Stimulated activated CD4-positive, alpha-beta T cell treated with anti-CD3 and anti-CD28 coated beads, Interleukin-2, amount 100 ng/mL, for 48 hours (primary cell): Measurements from ENCODE around the gene CC2D2A.

Experiments
- DNase-seq, 2 donors: peaks; one replicate each; pipeline ENCODE4 v3.0.0-alpha.2; 2020

CC2D2A gene

DNA sequence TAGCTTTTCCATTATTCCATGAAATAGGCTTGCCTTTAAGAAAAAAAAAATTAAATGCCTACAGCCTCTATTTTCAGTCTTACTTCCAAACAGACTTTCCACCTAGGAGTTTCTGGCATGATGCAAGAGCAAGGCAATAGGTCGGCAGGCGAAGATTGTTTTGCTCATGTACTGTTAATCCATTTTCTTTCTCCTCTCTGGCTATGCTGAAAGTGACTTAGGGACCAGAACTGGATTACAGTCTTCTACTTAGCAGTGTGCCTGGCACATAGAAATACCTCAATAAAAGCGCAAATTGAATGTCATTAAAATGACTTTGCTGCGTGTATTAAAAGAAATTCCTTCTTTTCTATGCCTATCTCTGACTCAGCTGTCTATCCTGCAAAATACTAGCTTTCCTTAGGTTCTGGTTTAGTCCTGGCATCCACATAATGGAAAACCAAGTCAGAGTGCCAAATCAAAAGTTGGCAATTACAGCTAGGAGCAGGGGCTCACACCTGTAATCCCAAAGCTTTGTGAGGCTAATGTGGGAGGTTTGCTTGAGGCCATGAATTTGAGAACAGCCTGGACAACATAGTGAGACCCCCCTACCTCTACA is 51.9 kb downstream of the CC2D2A start:
- DNase-seq: no peak

DNA sequence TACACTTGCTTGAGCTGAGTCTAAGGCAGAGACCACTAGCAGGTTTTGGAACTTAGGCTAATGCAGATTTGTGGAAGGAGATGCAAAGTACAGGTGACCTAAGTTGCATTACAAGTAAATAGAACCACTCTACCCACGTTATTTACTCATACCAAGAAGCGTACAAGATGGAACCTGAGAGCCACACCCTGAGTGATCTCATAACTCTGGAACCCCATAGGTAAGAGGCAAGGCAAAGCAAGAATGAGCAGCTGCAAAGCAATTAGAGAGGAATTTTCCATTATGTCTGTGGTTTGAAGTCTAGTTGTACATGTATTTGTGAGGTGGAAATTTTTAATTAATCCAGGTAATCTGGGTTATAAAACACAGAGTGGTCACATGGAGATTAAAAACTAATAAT is 55.4 kb downstream of the CC2D2A start:
- DNase-seq: no peak

DNA sequence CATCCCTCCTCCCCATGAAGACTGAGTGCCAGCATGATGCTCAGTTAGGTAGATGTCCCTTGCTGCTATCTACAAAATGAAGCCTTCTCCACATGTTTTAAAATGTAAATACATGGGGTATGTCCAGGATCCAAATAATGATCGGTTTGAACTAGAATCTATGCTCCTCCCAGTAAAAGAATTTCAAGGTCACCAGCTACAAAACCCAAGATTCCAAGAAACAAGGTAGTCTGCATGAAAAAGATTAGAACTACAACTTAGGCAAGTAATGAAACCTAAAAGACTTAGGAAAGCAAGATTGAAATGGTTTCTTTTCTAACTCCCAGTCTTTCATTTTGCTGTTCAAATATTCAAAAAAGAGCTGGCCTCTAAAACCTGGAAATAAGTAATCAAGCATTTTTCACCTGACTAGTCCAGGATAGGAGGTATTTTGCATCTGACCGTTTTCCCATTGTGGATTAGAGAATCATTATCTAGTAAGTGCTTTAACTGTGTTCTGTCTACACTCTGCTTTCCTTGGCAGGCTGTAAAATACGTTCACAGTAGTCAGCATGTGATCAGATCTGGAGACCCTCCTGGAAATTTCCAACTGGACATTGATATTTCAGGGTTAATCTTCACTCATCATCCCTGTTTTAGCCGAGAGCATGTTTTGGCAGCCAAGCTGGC is 57.4 kb downstream of the CC2D2A start:
- no peak for DNase-seq

DNA sequence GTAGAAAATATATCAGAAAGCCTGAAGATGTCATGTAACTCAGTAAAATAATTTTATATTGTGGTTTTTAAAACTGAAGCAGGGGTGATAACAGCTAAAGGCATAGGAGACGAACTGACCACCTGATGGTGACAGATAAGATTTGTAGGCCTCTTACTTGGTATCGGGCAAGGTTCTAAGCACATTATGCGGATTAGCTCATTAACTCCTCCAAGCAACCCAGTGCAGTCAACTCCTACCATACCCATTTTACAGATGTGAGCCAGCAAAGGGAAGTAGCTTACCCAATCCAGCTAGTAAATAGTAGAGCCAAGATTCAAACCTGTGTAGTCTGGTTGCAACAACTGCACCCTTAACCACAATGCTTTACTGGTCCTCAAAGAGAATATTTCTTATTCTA is 62.1 kb downstream of the CC2D2A start:
- DNase-seq: no peak

DNA sequence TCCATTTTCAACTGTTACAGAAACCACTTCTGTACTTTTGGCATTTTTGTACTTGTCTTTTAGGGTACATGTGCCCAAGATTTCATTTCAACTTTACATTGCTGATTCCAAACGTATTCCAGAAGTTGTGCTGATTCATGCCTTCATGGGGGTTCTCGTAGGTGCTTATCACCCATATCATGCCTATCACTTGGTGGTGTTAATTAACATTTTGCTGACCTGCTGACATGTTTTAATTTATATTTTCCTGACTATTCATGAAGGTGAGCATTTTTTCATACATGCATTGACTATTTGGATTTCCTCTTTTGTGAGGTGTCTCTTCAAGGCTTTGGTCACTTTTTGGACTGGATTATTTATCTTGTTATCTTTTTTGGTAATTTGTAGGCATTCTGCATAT is 64.1 kb downstream of the CC2D2A start:
- DNase-seq: no peak

DNA sequence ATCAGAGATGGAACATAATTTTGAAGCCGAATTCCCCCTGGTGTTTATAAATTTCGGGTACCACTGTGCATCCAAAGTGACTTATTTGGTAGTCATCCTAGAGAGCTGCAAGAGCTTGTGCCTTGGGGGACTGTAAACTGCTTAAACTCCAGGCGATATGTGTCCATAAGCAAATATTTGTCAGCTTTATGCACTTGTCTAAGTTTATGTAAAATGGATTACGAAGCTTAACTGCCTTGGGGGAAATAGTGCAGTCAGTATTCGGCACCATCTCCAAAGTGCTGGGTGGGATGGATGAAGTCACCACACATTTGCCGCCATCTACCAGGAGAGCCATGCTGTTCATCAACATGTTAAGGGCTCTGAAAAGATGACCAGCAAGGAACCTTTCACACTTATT is 65.9 kb downstream of the CC2D2A start:
- DNase-seq: no peak

DNA sequence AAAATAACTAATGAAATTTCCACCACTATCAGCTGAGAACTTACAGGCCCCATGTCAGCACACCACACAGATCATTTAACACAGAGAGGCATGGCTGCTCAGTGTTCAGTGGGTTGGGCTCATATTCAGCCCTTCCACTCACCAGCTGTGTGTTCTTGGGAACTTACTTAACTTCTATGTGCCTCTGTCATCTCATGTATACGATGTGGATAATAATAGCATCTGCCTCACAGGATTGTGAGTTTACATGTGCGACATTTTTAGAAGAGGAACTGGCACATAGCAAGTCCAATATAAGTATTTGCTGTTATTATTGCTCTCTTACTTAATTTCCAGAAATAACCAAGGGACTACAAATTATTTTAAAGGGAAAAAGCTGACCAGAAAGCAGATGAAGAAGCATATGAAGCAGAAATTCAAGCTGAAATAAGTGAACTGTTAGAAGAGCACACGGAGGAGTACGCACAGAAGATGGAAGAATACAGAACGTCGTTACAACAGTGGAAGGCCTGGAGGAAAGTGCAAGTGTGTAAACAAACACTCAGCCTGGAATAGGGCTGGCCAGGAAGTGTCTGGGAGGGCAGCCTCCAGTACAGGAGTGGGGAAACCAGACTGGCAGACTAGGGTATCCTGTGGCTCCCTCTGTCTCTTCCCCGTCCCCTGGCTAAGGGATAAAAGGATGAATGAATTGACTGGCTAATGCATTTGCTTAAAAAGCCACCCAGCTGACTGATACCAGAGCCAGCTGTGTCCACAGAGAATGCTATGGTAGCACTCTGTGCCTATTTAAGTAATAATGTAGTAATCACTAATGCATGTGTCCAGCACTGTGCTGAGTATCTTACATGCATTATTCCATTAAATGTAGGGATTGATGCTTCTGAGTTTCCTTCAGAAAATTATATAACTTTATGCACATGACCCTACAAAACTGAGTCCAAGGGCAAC is 67.1 kb downstream of the CC2D2A start:
- no peak for DNase-seq

DNA sequence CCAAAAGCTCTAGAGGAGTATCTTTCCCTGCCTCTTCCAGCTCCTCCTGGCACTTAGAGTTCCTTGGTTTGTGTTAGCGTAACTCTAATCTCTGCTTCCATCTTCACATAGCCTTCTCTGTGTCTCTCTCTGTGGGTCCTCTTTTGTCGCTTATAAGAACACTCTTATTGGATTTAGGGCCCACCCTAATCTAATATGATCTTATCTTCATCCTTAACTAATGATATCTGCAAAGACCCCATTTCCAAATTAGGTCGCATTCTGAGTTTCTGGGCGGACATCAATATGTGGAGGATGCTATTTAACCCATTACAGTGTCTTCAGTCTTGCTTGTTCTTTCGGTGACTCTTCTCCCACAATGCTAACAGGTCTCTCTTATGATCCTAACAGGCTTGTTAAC is 72.3 kb downstream of the CC2D2A start:
- no peak for DNase-seq

DNA sequence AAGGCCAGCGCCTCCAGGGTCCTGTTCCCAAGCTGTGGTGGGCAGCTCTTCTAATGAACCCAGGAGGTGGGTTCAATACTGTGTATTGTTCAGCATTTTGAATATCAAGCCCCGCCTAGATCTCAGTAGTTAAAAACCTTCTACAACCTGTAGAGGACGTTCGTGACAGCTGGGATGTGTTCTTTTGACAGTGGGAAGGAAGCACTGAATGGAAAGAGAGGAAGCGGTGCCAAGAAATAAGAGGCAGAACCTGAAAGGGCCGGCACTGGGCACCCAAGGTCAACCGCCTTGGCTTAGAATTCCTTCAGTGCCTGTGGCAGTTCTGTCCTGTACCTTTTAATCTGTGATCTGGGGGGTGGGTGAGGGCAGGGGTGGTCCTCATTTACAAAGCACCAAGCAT is 73.1 kb downstream of the CC2D2A start:
- DNase-seq: no peak

DNA sequence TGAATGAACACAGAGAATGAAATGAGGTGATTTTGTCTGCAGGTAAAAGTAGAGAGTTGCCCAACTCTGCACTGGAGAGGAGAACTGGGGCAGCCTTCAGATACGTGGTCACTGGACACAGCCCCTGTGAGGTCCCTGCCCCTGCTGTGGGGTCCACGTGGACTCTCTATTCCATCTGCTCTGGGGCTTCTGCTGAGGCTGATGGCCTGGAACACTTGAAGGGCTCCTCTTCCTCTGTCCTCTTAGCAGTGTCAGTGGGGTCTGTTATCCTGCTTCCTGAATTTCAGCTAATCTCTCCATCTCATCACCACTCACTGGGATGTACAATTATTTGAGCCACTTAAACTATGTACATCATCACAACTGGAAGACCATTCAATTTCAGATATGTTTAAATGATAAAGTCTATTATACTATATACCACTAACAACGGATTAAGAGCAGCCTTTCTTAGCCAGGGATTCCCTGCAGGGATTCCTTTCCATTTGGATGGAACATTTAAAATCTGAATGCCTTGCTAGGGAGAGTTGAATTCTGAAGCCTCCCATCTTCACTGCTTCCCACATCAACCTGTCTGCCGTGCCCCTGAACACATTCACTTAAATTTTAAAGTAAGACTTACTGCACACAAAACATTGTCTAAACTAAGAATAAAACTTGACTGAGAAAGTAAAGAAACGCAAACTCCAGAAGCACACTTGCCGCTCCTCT is 74.0 kb downstream of the CC2D2A start:
- DNase-seq: no peak

DNA sequence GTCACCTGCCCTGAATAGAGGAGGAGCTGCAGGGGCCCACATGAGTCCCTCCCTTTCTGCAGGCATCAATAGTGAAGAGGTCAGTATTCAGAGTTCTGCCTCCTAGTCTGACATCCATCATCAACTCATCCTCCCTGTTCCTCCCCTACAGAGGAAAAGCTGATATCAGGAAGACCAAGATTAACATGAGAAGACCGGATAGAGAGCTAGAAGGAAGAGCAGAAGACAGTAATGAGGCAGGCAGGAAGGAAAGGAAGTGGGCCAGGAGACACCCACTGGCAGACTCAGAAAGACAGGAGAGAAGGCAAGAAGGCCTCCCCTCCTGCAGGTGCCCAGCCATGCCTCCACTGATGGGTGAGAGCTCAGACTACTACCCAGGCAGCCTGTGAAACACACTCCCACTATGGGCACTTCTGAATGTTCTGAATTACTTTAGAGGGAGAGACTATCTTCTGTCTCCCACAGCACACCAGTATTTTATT is 74.6 kb downstream of the CC2D2A start:
- no peak for DNase-seq

DNA sequence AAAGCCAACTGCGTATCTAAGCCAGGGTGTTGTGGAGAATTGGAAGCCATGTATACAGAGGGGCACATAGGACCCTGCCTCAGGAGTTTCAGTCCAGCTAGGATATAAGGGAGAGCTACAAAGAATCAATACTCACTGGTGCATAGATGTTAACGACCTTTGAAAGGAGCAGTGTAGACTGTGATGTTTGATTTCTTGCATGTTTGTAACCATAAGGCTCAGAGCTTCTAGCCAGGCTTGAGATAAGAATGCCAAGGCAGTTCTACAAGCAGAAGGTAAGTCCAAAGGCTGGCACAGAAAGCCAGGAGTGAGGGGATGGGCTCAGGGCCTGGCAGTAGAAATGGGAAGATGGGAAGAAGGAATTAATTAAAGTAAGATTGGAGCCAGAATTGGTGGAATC is 75.7 kb downstream of the CC2D2A start:
- DNase-seq: no peak

DNA sequence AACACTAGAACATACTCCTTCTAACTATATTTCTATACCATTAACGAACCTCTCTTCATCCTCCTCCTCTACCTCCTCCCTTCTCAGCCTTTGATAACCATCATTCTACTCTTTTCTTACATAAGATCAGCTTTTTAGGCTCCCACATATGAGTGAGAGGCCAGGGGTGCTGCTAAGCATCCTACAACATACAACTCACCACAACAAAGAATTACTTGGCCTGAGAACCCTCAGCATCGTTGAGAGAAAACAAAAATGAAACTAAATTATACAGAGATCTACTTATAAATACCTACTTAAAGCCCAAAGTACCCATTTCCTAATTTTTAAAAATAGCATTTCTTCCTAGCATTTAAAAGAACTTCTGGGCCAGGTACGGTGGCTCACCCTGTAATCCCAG is 77.7 kb downstream of the CC2D2A start:
- no peak for DNase-seq

DNA sequence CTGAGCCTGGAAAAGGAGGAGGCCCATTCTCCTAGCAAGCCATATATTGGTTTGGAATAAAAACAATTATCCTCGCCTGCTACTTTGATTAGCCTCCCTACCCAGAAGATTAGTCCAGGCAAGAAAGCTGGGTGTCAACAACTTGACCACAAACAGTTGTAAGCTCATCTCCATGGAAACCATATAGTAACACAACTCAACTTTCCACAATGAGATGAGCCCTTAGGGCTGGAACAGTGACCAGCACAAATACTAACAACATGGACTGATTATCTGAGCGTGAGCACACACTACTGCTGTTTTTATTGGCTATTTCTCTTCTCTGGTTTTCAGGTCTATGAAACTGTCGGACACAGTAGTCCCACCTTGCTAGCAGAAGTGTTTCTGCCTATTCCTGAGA is 80.8 kb downstream of the CC2D2A start:
- DNase-seq: no peak

DNA sequence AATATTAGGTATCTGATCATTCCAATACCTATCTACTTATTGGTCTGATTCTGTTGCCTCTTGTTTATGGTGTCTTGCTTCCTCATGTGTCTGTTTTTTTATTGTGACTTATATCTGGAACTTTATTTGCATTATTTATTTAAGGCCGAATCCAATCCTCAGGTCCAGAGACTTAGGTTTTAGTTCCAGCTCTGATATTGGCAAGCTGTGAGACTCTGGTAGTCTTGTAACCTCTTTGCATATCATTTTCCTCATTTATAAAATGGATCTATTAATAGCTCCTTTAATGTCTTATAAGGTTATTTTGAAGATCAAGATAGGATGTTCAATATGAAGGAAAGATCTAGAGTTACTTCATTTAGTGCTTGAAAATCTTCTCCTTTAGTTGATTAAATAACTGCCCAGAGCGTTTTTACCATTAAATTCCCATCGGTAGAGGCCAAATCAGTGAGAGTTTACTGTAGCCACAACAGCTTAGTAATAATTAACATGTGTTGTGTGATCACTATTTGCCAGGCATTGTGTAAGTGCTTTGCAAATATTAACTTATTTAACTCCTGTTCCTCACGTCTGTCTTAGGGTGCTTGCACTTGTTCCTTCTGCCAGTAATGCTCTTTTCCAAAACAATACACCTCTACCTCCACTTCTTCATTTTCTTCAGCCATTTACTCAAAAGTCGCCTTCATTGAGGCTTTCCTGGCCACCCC is 82.2 kb downstream of the CC2D2A start:
- DNase-seq: no peak

DNA sequence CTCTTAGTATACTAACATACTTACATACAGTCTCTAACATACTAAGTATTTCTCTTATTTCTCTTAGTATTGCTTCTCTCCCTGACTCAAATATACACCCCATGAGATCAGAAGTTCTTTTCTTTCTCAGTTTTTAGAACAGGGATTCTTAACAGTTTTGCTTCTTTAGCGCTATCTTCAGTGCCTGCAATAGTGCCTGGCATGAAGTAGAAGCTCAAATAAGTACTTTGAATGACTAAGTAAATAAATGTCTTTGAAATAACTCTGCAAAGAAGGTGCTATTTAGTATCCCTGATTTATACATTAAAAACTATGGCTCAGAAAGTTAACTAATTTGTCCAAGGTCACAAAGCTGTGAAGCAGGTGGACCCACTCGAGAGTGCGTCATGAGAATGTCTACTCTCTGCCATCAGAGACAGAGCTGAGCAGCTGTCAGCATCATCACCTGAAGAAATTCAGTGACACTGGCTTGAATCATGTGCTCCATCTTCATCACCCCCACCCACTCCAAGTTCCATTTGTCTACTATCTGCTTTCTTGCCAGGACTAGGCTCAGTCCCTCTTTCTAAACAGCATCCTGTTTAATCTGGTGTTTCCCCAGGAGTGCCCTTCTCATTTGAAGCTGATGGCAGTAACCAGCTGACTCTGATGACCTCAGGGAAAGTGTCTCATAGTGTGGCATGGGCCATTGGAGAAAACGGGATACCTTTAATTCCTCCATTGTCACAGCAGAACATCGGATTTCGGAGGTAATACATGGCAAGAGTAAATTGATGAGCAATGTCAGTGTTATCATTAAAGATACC is 83.1 kb downstream of the CC2D2A start:
- no peak for DNase-seq

DNA sequence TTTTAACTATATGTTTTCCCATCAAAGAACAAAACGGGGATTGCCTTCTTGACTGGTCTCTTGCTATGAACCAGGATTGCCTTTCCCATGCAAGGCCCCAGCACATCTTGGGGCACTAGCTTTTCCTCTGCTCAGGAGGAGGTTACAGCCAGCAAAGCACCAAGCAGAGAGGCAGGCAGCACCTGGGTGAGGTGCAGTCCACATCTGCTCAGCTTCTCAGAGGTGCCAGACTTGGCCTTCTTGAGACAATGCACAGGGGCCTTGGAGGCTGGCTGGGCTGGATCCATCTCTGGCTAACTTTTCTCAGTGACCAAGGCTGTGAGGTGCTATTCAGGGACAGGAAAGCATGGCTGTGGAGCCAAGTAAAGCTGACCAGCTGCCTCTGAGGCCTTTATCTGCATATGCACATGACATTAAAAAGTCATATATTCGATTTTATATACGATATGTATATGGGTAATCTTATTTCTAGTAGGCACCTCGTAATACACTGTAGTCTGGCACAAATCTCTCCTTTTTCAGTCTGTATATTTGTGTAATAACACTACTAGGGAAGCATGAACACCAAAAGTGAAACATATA is 86.9 kb downstream of the CC2D2A start:
- DNase-seq: no peak

DNA sequence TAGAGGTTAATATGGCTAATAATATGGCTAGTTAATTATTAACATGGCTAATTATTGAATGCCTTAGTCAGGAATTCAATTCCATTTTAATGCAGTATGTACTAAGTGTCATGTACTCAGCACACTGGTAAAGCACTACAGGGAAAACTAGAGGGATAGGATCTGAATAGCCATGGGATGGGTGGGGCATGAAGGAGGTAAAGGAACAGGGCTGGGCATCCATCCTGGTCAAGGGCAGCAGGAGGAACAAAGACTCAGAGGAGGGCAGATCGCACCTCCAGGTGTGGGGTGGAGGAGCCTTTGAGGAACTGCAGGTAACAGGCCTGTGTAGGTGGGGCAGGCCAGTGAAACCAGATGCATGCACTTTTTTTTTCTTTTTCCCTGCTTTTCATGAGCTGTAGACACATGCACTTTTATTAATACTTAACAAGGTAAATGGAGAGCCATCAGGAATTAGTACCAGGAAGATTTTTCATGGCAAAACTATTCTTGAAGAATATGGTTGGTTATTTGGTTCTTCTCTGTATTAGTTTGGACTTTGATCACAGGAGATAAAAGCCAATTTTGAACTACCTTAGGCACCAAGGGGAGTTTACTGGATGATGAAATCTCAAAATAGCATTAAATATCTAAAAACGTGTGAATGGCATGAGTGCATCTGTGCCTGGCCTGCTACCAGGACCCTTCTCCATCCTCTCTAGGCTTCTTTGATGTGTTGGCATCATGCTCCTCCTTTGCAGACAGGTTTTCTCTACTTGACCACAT is 88.3 kb downstream of the CC2D2A start:
- no peak for DNase-seq

DNA sequence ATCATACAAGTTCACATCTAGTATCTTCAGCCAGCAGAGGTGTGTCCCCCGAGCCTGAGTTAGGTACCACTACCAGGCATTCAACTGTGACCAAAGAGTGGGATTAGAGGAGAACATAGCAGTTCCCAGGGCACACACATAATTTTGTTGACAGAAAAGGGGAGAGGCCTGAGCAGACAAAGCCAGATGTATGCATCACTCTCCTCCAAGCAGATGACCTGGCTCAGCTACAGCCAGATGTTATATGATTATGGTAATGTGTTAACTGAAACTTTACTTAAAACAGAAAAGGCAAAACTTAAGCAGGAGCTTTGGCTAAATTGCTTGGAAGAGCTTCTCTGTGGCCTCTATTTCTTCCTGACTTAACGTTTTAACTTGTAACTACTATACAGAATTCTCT is 88.9 kb downstream of the CC2D2A start:
- DNase-seq: no peak

DNA sequence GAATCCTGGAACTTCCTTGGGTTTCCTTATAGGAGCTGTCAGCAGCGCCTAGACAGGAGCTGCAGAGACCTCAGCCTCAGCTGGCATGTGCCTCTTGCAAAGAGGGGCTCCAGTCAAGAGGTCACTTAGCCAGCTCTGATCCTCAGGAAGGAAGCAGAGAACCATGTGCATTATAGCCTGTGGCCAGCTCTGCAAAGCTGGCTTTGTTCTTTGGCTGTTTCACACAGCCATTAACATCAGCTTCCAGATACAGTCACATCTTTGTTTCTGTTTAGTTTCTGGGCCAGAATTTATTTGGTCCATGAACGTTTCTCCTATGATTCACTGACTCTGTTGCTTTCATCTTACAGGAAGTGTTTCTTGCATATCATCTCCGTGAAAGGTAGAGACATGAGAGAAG is 92.4 kb downstream of the CC2D2A start:
- DNase-seq: no peak

DNA sequence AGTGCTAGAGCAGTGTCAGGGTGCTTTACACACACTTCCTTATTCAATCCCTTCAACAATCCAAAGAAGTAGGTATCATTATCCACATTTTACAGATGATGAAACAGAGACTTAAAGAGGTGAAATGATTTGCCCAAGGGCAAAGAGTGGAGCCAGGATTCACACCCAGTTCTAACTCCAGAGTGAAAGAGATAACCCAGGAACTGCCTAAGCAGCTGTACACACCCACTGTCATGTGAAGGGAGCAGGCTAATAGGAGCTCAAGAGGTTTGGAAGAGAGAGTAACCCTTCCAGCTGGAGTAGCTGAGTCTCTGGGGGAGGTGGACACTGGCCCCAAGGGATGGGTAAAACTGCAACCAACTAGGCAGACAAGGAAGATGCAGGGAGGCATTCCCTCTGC is 92.9 kb downstream of the CC2D2A start:
- DNase-seq: no peak
